HS-5 (cell line): ENCODE data around the gene DIS3L.
"Not testable (repeated sequence)": the region's sequence is repeated elsewhere in the genome, so short reads cannot be mapped to it uniquely, and the experiment has no call there.

Experiments used
- DNase-seq: peaks from one replicate; pipeline ENCODE4 v3.0.0-alpha.2; 2012; ENCODE audit warnings: low read depth

The DIS3L gene

GRCh38 chr15:66293419-66294156 lies at the start of gene DIS3L:
Gene DIS3L (plus strand): TSS chr15:66293568. CDS start chr15:66293597, 29 bp downstream.
- no peak for DNase-seq

DNA sequence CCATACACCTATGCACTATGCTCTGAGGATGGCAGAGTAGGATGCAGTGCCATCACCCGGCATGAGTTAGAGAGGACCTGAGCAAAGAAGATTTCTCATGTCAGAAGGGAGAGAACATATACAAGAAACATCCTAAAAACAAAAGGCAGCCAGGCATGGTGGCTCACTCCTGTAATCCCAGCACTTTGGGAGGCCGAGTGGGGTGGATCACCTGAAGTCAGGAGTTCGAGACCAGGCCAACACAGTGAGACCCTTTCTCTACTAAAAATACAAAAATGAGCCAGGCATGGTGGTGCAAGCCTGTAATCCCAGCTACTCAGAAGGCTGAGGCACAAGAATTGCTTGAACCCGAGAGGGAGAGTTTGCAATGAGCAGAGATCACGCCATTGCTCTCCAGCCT lies 47.5 kb upstream of the DIS3L start:
- DNase-seq = not testable (repeated sequence)

GRCh38 chr15:66246937-66247336 lies 46.4 kb upstream of the DIS3L start:
- no peak for DNase-seq

DNA sequence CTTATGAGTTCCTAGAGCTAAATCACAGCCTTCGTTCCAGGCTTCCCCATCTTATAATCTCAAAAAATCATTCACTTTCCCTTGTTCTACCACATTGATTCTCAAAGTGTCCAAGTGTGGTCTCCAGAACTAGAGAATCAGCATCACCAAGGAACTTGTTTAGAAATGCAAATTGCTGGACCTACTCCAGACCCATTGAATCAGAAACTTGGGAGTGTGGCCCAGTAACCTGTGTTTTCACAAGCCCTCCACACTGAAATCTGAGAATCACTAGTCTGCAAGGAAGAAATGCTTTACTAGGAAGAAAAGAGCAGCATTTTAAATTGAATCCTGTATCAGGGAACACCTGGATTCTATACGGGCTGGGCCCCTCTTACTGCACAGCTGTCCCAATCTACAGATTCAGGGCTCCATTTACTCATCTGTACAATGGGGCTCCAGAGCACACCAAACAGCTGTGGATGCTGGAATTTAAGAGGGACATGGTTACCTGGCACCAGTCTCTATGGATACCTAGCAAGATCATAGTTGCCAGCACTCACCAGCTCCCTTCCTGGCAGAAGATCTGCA lies 43.7 kb upstream of the DIS3L start:
- DNase-seq = no peak

DNA sequence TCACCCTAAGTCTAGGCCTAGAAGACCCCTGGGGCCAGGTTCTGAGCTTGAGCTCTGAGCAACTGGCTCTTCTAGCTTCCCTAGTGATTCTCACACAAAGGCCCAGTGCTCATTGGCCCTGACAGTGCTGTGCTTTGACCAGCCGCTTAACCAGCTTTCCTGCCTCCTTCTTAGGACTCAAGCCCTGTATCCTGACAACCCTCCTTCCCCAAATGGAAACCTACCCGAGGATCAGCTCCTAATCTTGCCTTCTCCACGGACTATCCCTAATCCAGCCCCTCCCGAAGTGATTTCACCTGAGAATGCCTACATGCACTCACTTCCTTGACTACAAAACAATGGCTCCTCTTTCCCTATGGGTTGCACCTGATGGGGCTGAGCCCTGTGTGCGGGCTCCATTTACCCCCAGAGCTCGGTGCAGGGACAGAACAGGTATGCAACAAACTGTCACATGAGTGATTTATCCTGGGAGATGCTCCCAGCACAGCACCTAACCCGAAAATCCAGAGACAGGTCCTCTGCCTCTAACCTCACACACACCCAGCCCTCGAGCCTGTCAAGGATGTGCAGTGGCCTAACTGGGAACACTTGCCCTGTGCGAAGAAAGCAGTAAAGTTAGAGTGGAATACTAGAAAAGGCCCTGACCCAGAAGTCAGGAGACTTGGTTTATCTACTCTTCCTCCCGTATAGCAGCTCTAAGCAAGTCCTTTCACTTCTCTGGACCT lies 42.1 kb upstream of the DIS3L start:
- no peak for DNase-seq

GRCh38 chr15:66251790-66252684 lies 41.3 kb upstream of the DIS3L start:
- DNase-seq = no peak

DNA sequence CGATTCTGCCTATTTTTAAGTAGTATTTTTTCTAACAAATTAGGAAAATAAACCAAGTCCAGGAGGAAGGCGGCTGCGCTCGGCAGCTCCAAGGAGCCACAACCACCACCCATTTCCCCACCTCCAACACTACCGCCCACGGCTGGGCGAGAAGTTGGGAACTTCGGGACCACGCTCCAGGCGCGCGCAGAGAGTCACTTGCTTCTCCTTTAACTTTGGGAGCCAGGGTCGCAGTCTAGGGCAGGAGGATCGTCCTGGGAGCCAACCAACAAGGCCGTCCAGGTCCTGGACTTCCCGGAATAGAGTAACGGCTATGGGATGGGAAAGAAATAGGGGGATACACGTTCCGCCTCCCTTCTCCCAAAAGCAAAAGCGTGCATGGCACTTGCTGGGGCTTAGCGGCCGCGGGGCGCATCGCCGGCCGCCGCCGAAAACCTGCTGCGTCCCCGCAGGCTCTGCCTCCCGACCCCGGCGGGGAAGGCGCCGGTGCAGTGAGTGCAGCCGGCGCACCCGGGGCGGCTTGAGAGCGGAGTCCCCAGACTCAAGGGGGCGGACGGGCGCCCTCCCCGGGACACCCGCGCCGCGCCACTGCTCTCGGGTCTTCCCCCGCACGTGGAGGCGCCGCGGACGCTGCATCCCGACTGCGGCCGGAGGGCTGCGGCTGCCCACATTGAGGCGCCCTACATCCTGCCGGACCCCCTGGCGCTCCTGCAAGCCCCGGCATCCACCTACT lies 40.5 kb upstream of the DIS3L start:
- no peak for DNase-seq

DNA sequence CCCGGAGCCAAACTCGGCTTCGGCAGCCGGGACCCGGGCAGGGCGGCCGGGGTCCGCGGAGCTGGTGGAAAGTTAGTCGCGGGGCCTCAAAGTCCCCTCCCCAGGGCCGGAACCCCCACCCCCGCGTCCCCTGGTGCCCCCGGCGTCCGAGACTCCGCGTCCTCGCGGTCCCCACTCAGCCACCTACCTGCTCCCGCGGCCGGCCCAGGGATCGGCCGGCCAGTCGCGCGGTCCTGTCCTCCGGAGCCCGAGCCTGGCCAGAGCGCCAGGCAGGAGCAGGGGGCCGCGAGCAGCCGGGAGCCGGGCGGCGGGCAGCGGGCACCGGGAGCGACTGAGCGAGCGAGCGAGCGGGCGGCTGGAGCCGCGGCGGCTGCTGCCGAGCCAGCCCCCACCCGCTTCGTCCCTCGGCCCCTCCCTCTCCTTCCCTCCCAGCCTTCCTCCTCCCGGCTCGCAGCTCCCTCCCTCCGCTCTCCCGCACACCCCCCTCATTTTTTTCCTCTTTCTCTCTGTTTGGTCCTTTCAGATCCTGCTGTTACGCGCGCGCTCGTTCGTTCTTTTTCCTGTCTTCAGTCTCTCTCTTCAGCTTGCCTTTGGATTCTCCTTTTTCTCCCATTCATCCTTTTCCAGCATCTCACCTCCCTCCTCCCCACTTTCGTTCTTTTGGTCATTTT lies 39.8 kb upstream of the DIS3L start, which contains the start of gene MEGF11:
TSS of gene MEGF11 (minus strand) at position 333 of the 671 bp plus-strand sequence. CDS start 125,347 bp downstream, outside the sequence.
- DNase-seq = peak; percentile 4

DNA sequence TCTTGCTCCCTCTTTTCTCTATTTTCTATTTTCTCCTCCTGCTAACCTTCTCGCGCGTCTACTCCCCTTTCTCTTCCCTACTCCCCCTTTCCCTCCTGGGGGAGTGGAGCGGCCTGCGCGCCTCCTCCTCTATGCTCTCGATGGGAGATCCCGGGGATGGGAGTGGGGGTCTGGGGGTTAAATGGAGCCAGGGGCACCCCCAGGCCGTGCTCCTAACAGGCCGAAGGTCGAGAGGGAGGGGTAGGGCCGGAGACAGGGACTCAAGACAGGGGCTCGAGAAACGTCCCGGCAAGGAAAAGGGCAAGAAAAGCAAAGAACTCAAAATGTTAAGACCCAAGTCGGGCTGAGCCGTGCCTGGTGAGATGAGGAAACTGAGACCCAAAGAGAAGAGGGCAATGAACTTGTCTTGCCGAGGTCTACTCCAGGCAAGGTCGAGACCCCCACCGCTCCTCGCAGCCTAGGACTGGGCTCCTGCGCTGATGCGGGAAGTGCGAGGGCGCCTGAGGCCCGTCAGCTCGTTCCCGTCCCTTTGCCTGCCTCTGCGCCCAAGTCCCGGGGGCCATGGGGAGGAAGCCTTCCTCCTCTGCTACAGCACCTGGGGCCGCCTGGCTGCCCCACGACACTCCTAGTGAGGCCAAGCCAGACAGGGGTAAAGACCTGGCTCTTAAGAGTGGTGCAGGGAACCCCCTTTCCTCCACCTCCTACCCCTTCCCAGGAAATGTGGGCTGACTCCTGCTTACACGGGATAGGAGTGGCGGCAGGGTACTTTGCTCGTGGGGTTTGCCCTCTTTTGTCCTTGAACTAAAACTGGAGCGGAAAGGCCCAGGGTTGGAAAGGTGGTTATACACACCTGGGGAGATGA lies 39.0 kb upstream of the DIS3L start:
- DNase-seq = no peak

DNA sequence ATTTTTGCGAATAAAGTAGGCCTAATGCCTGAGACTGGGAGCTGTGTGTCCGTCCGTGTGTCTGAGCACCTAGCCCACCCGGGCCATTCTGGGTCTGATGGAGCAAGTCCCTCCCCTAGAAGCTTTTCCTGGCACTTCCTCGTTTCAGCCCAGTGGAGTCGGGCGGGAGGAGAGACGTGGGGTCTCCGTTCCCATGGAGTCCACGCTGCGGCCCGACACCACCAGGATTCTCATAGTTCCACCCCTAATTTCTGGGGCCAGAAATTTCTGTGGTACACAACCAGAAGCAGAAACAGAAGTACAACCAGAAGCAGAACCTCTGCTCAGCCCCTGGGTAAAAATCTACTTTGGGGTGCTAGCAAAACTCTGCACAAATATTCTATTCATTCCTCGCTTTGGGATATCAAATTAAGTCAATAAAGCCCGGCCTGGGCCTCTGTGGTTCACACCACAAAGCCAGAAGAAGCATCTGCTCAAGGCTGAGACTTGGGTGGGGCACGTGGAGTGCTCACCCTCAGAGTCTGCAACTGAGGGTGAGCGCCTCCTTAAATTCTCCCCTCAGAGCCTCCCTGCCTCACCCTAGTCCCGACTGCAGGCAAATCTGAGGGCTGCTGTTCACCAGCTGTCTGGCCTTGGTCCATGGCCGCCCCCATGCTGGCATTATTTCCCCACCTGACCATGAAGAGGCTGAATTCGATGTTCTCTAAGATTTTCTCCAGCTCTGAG lies 38.3 kb upstream of the DIS3L start:
- DNase-seq = no peak

GRCh38 chr15:66256692-66257091 lies 36.7 kb upstream of the DIS3L start:
- no peak for DNase-seq

- no peak for DNase-seq
Measured at GRCh38 chr15:66261056-66261455, 32.3 kb upstream of the DIS3L start.

GRCh38 chr15:66262837-66263236 lies 30.5 kb upstream of the DIS3L start:
- not testable (repeated sequence) for DNase-seq

GRCh38 chr15:66264859-66265513 lies 28.4 kb upstream of the DIS3L start:
- no peak for DNase-seq

DNA sequence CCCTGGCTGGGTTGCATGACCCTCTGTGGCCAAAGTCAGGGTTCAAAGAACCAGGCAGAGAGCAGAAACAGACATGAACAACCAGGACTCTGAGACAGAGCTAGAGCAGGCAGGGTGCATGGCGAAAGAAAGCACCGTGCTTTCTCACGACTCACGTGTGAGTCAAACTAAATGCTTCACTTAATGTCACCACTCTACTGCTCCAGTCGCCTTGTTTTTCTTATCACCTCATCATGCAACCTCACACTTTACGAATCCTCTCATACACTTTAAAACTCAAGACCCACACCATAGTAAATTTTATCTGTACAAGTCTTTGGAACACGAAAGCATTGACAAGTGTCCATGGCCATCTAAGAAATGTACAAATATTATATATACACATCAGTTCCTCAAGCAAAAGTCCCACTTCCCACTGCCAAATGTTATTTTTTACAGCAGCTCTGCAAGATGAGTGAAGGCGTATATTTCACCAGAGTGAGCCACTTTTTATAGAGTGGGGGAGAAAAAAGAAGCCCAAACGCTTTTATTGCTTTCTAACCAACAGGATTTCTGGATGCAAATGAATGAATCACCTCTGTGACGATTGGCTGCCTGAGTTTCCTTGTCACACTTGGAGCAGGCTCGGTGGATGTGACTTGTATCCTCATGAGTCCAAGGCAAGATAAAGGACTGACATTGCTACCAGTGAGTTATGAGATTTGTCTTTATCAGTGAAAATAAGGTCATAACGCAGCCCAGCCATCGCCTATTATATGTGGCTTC lies 23.9 kb upstream of the DIS3L start:
- no peak for DNase-seq

DNA sequence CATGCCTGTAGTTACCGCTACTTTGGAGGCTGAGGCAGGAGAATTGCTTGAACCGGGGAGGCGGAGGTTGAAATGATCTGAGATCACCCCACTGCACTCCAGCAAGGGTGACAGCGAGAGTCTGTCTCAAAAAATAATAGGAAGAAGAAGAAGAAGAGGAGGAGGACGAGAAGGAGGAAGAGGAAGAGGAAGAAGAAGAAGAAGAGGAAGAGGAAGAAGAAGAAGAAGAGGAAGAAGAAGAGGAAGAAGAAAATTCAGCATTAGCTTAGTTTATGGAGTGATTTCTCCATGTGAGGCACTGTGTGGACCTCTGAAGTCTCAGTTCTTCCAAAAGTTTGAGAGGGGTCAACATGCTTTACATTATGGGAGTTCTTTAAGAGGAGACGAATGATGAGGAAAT lies 22.4 kb upstream of the DIS3L start:
- DNase-seq = no peak

- DNase-seq = no peak
Measured at GRCh38 chr15:66275352-66275751, 18.0 kb upstream of the DIS3L start.

GRCh38 chr15:66276546-66276945 lies 16.8 kb upstream of the DIS3L start:
- no peak for DNase-seq
